GM19467 (cell line): Measurements from ENCODE around the gene NMRK1.
A peak's percentile ranks its signal among the peaks of the same experiment; 100 is the strongest.

Experiments
- ATAC-seq: cut with Tn5 transposase; IDR thresholded peaks from one replicate; pipeline ENCODE4 v1.9.1; 2021; ENCODE audit warnings: mild to moderate bottlenecking, moderate library complexity; ENCODE audit not compliant: unreplicated experiment

The NMRK1 gene

DNA sequence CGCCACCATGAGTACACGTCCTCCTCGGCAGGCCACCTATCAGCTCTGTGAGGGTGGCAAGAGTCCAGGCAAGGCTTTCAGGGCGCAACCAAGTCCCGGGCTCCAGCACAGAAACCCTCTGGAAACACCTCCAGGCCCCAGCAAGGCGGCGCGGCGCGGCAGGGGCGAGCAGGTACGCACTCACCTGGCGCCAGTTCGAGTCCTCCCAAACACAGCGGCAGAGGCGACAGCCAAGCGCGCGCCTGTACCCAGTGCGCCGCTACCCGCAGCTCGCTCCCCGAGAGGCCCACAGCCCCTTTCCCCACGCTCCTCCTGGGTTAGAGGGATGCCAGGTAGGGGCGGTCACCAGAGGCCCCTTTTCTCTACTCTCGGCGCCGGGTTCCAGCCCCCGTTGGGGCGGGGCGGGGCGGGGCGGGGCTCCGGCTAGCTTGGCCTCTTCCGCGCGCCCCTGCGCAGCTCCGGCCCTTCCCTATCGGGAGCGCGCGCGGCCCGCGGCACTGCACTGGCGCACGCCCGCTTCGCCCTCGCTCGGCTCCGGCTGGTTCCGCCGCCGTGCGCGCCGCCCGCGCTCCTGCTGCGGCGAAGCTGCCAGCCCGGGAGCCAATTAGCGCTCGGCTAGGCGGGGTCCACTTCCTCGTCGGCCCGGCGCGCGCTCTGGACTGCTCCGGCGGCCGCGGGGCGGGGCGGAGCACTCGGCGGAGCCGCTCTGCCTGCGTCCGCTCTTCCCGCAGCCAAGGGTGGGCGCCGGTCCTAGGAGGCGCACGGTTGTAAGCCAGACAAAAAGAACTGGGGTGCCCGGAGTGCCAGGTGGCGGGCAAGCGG lies at the start of gene NMRK1, which contains the start of gene OSTF1:
NMRK1 (minus strand) TSS at position 332 of the 822 bp plus-strand sequence. CDS start 5,040 bp downstream, outside the sequence.
OSTF1 (plus strand) TSS at position 691 of the 822 bp plus-strand sequence. CDS start 179 bp downstream, outside the sequence.
- peak; percentile 92 for ATAC-seq

DNA sequence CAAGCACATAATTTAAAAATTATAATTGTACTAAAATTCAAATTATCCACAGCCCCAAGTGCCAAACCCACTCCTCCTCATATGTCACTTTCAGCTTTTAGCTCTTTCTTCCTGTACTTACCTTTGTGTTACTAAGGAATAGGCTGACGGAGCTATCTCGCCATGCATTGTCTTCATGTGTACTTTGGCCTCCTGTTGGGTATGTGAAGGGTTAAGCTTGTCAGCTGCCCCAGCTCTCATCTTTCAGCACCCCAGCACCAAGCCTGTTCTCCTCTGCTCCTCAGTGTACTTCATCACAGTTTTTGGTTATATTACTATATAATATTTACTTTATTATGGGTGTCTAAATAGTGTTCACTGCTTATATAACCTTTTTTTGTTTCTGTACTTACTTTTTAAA lies 46.5 kb upstream of the NMRK1 start:
- ATAC-seq, result no peak

GRCh38 chr9:75133396-75133795 lies 45.4 kb upstream of the NMRK1 start:
- no peak for ATAC-seq

GRCh38 chr9:75132244-75132643 lies 44.3 kb upstream of the NMRK1 start:
- ATAC-seq, result no peak

DNA sequence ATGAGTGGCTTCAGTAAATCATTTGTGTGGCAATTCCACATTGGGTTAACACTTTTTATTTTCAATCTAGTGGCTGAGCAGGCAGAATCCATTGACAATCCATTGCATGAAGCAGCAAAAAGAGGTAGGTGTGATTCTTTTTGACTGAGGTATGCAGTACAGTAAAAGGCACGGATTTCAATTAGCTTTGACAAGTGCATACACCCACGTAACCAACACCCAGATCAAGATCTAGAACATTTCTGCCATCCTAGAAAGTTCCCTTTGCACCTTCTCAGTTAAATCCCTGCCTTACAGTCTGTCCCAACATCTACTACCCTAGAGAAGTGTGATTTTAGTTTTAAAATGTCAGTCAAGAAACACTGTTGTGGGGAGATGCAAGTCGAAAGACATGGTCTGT lies 43.7 kb upstream of the NMRK1 start:
- ATAC-seq, result no peak

DNA sequence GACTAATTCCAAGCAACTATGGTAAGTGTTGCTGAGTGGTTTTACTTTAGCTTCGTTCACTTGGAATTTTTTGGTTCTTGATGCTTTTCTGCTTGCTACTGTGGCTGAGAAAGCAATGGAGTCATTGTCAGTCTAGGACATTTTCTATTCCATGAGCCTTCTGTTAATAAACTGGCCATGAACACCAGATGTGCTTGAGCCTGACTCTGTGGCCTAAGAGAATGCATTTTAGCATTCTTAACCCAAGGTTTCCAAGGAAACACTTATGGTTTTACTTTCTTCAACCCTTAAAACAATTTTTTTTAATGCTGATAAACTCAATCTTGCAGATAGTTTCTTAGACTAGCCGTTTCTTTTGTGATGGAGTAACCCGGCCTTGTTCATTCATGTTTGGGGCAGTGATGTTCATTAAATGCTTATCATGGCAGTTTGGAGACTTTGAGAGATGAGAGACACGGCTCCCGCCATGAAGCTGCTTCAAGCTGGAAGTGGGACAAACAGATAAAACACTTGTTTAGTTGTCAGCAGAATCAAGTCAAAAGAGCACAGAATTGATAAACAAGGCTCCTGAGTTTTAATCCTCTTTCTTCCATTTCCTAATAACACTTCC lies 42.8 kb upstream of the NMRK1 start:
- no peak for ATAC-seq

GRCh38 chr9:75130172-75130571 lies 42.2 kb upstream of the NMRK1 start:
- no peak for ATAC-seq

GRCh38 chr9:75128535-75128934 lies 40.6 kb upstream of the NMRK1 start:
- ATAC-seq, result no peak

DNA sequence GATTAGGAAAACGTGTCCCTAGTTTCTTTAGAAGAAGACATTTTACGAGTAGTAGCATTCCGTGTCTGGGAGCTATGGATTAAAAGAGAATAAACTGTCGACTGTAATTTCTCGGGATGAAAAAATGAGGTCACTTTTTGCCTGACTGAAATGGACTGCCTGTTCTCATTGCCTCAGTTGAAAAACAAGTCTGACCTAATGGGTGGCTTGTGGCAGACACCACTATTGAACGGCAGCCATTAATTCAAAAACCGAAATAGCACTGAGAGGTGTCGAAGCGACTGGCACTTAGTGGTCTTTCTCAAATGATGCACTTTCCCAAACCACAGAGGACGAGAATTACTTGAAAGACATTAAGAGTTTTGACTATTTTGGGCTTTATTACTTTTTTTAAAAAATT lies 35.7 kb upstream of the NMRK1 start:
- no peak for ATAC-seq

DNA sequence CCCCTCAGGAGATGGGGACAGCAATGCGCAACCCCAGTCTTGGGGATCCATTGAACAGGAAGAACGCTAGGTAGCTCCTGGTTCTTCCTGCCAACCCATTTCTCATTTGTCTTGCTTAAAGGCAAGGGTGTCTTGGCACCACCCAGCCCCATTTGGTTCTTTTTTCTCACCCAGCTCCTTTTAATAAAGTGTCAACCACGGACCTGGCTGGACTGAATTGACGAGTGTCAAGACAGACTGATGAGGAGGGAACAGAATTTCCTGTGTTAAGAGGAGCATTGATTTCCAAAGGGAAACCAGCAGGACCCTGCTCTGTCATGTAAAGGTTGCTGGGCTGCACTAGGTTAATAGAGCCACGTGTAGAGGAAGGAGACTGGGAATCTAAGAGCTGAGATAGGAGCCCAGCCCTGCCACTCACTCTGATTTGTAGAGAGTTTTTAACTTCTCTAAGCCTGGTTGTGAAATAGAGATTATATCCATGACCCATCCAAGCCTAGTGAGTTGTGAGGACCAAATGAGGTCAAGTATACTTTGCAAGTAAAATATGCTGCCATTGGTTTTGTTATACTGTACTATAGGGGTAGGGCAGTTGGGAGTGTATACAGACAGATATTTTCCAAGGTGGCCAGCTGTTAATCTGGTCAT lies 34.1 kb upstream of the NMRK1 start:
- ATAC-seq, result no peak

- no peak for ATAC-seq
These were observed 32.7 kb upstream of the NMRK1 start for GRCh38 chr9:75120686-75121085.

- ATAC-seq, result no peak
These were observed 29.6 kb upstream of the NMRK1 start for GRCh38 chr9:75117564-75117963.

DNA sequence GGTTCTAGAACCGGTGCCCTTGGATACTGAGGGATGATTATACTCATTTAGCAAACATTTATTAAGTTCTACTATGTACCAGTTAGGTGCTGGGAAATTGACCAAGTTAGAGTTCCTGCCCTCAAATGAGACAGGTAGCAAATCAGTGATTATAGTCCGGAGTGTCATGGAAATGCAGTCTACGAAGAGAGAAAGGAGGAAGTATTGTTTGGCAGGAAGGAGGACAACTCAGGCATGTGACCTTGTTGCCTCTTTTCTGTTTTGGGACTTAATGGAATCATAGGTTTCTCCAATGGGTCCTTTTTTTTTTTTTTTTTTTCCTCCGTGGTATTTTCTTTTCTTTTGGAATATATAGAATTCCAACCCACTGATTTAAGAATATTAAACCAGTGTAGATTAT lies 28.4 kb upstream of the NMRK1 start:
- ATAC-seq, result no peak

- ATAC-seq, result no peak
These were observed 24.8 kb upstream of the NMRK1 start for GRCh38 chr9:75112789-75113188.

DNA sequence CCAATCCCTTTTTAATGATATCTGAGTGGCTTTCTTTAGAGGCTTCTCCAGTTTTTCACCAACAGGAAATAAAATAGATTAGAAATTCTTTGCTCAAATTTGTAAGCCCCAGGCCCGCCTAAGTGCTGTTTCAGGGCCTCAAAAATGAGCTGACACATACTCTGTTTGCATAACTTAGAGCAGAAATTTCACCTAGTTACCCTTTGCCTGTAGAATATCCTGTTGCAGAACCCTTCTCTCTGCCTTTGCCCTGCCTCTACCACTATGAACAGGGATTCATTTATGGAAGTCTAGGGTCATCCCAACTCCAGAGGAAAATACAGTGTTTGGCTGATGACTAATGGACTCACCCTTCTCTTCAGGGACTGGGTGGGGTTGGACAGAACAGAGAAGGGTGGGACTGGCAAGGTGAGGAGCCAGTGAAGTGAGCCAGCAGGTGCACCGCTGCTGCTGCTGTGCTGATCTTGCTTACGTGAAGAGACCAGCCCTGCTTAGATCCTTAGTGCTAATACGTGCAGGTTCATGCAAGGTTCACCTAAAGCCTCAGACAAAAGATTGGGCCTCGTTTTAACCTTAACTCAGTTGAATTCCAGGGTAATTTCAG lies 23.2 kb upstream of the NMRK1 start:
- no peak for ATAC-seq

DNA sequence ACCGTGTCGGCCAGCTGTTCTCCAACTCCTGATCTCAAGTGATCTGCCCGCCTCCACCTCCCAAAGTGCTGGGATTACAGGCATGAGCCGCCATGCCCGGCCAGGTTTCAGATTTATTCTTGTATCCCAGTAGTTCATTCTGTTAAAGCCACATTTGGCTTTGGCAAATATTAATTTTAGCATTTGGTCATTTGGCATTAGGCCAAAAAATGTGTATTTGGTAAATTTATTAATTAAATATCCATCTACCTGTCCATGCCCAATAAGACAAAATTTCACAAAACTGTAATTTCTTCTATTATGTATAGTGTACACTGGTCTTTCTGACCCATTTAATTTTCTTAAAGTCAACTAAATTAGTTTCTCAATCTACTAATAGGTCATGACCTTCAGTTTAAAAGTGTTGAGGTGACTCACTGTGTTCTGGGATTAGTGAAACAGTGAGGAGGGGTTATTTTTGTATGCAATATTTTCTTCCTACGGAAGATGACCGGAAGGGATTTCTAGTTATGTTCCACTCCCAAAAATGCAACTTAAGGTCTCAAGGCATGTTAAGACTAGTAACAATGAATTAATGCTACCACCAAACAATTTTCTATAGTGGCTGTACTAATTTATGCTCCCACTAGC lies 21.4 kb upstream of the NMRK1 start:
- no peak for ATAC-seq

GRCh38 chr9:75108571-75108970 lies 20.6 kb upstream of the NMRK1 start:
- ATAC-seq, result no peak

DNA sequence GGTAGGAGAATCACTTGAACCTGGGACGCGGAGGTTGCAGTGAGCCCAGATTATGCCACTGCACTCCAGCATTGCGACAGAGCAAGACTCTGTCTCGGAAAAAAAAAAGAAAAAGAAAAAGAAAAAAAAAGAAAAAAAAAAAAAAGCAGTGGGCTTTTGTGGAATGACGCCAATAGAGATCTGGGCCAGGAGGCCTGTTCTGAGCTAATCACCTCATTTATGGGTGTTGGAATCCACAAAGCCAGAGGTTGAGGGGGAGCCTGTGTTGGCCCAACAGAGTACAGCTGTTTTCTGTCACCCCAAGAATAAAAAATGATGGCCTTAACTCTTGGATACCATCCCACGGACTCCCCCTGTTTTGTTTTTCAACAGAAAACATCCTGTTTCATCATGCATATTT lies 18.9 kb upstream of the NMRK1 start:
- no peak for ATAC-seq

- no peak for ATAC-seq
These were observed 17.9 kb upstream of the NMRK1 start for GRCh38 chr9:75105841-75106240.

- no peak for ATAC-seq
These were observed 17.1 kb upstream of the NMRK1 start for GRCh38 chr9:75105019-75105540.

DNA sequence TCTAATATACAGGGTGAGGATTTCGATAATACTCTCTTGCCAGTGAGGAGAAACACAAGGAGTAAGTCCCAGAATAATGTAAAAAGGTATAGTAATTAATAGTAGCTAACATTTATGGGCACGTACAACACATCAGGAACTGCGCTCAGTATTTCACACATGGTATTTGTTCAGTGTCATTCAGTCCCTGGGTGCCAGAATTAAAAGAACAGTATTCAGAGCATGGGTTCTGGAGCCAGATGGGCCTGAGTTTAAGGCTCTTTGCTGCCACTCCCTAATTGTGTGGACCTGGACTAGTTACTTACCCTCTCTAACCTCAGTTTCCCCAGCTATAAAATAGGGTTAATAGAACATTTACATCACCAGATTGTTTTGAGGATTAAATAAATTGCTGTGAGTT lies 16.7 kb upstream of the NMRK1 start:
- no peak for ATAC-seq
